ENCODE data around the gene PTPN3.
A peak's percentile ranks its signal among the peaks of the same experiment; 100 is the strongest.

PTPN3 gene

DNA sequence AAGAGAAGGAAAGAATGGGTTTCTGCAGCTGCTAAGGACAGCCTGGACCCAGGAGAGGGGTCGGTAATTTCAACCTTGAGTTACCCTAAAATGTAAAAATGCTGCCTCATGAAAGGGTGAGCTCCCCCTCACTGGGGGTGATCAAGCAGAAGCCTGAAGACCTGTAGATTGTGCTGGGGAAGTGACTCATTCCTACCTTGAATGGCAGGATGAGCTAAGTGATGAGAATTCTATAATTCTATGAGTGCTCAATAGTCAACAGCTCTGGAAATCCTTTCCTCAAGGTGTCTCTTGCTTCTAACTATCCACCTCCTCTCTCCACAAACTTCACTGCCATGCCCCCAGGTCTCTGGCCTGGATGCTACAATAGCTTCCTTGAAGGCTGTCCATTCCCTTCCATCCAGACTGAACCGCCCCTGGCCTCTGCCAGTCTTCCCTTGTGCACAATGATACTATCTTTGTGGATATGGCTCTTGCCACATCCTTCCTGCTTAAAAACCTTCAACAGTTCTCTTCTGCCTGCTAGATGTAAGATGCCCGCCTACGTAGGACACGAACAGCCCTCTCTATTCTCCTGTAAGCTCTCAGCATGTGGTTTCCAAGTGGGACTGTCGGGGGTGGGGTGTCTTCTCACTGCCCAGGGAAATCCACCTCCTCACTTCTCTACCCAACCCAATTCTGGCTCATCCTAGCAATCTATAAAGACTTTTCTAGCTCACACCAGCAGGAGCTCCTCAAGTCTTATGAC, 50.6 kb downstream of the PTPN3 start:
- no peaks in the 10 kb centered on the region for H3K36me3 ChIP-seq (ENCODE audit: insufficient read depth, insufficient read length, low read length)
- no peak overlapping the region for H3K9ac ChIP-seq (ENCODE audit: insufficient read length, low read depth)
- no peaks in the 10 kb centered on the region for H3K9me3 ChIP-seq (ENCODE audit: insufficient read depth, low read length)
- no peaks in the 10 kb centered on the region for H3K27me3 ChIP-seq (ENCODE audit: insufficient read depth, insufficient read length)
- no peak for TF ChIP-seq YY1 (IDR thresholded peaks at IDR 0.05; ENCODE audit: insufficient read depth, insufficient read length)
- no peak for DNase-seq (ENCODE audit: low read depth, low spot score)
- H3K4me3 ChIP-seq (ENCODE audit: insufficient read length, low read depth), result no peak overlapping the region
- no peaks in the 10 kb centered on the region for H3K4me1 ChIP-seq (ENCODE audit: insufficient read depth, insufficient read length)

DNA sequence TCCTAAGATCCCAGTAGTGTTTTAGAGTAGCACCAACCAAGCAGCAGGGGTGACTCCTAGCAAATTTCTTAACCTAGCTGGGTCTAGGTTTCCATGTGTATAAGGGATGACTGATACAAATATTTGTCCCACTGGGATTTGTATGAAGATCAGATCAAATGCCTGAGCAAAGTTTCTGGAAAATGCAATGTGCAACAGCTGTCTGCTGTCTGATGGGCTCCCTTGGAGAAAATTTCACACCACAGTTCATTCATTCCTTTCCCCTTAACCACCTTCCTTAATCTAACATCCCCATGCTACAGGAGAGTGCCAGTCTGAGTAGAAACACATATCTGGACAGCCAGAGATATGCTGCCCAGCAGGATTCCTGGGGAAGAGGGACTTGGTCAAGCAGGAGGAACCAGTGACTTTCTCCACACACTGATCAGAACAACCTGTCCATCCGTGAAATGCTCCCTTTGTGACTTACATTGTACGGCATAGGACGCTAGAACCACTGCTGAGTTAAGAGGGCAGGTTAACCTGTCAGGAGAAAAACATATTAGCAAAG, 53.3 kb downstream of the PTPN3 start:
- H3K9me3 ChIP-seq (ENCODE audit: insufficient read depth, low read length), result no peaks in the 10 kb centered on the region
- no peaks in the 10 kb centered on the region for H3K36me3 ChIP-seq (ENCODE audit: insufficient read depth, insufficient read length, low read length)
- H3K9ac ChIP-seq (ENCODE audit: insufficient read length, low read depth), result no peak overlapping the region
- H3K27me3 ChIP-seq (ENCODE audit: insufficient read depth, insufficient read length), result no peaks in the 10 kb centered on the region
- no peak overlapping the region for H3K4me3 ChIP-seq (ENCODE audit: insufficient read length, low read depth)
- no peak for TF ChIP-seq YY1 (IDR thresholded peaks at IDR 0.05; ENCODE audit: insufficient read depth, insufficient read length)
- TF ChIP-seq SUZ12 (IDR thresholded peaks at IDR 0.05; ENCODE audit: extremely low read depth, insufficient read depth, insufficient read length), result no peak
- TF ChIP-seq ZNF274 (IDR thresholded peaks at IDR 0.05; ENCODE audit: low read depth, low read length), result no peak
- H3K4me1 ChIP-seq (ENCODE audit: insufficient read depth, insufficient read length), result no peaks in the 10 kb centered on the region
- no peak for DNase-seq (ENCODE audit: low read depth, low spot score)

DNA sequence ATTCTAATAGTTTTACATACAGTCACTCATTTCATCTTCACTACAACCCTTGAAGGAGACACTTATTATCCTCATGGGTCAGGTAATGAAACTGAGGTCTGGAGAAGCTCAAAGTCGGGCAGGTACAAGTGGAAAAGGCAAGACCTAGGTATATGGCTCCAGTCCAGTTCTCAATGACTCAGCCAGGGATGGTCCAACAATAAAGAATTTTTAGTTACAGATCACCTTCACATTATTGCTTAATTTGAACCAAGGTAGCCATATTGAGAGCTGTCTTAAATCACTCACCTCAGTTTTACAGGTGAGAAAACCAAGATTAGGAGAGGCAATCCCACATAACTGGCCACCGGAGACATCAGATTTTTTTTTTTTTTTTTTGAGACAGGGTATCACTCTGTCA, 55.4 kb downstream of the PTPN3 start:
- Histone ChIP-seq H3K27me3 (ENCODE audit: insufficient read depth, insufficient read length) (no peaks in the 10 kb centered on the region), H3K9ac (ENCODE audit: insufficient read length, low read depth) (no peak overlapping the region), H3K4me1 (ENCODE audit: insufficient read depth, insufficient read length) (no peaks in the 10 kb centered on the region), H3K9me3 (ENCODE audit: insufficient read depth, low read length) (no peaks in the 10 kb centered on the region), H3K36me3 (ENCODE audit: insufficient read depth, insufficient read length, low read length) (no peaks in the 10 kb centered on the region), H3K4me3 (ENCODE audit: insufficient read length, low read depth) (no peak overlapping the region)
- DNase-seq (ENCODE audit: low read depth, low spot score), result no peak
- TF ChIP-seq YY1 (IDR thresholded peaks at IDR 0.05; ENCODE audit: insufficient read depth, insufficient read length) (no peak), SUZ12 (IDR thresholded peaks at IDR 0.05; ENCODE audit: extremely low read depth, insufficient read depth, insufficient read length) (no peak), ZNF274 (IDR thresholded peaks at IDR 0.05; ENCODE audit: low read depth, low read length) (no peak)

- H3K4me1 ChIP-seq (ENCODE audit: insufficient read depth, insufficient read length), result no peaks in the 10 kb centered on the region
- H3K4me3 ChIP-seq (ENCODE audit: insufficient read length, low read depth), result no peak overlapping the region
- H3K36me3 ChIP-seq (ENCODE audit: insufficient read depth, insufficient read length, low read length), result no peaks in the 10 kb centered on the region
- H3K9ac ChIP-seq (ENCODE audit: insufficient read length, low read depth), result no peak overlapping the region
- H3K27me3 ChIP-seq (ENCODE audit: insufficient read depth, insufficient read length), result no peaks in the 10 kb centered on the region
- H3K9me3 ChIP-seq (ENCODE audit: insufficient read depth, low read length), result no peaks in the 10 kb centered on the region
- TF ChIP-seq YY1 (IDR thresholded peaks at IDR 0.05; ENCODE audit: insufficient read depth, insufficient read length), result no peak
- no peak for TF ChIP-seq SUZ12 (IDR thresholded peaks at IDR 0.05; ENCODE audit: extremely low read depth, insufficient read depth, insufficient read length)
- no peak for DNase-seq (ENCODE audit: low read depth, low spot score)
Observed at GRCh38 chr9:109441296-109441695, 56.8 kb downstream of the PTPN3 start.

DNA sequence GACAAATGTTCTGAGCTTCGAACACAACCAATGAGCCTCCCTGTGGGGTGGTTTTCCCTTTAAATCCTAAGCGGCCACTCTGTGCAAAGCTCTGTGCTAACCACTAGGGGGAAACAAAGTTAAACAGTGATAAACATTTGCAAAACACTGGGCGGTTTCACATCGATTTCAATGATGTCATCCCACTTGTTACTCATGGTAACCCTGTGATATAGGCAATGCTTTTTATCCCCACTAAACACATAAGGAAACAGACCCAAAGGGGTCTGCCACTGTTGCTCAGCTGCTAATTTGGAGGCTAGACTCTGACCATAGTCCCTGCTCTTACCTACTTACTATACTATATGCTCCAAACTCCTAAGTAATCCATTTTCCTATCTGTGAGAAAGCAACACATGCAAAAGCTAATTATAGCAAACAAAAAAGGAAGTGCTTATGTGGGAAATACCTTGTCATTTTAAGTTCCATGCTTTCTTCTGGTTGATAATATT, 57.3 kb downstream of the PTPN3 start:
- H3K4me3 ChIP-seq (ENCODE audit: insufficient read length, low read depth), result no peak overlapping the region
- no peaks in the 10 kb centered on the region for H3K27me3 ChIP-seq (ENCODE audit: insufficient read depth, insufficient read length)
- H3K36me3 ChIP-seq (ENCODE audit: insufficient read depth, insufficient read length, low read length), result peaks cover 4% of the 10 kb centered on the region
- no peak overlapping the region for H3K9ac ChIP-seq (ENCODE audit: insufficient read length, low read depth)
- H3K4me1 ChIP-seq (ENCODE audit: insufficient read depth, insufficient read length), result no peaks in the 10 kb centered on the region
- DNase-seq (ENCODE audit: low read depth, low spot score), result peak; percentile 74
- H3K9me3 ChIP-seq (ENCODE audit: insufficient read depth, low read length), result no peaks in the 10 kb centered on the region
- no peak for TF ChIP-seq SUZ12 (IDR thresholded peaks at IDR 0.05; ENCODE audit: extremely low read depth, insufficient read depth, insufficient read length)
- no peak for TF ChIP-seq ZNF274 (IDR thresholded peaks at IDR 0.05; ENCODE audit: low read depth, low read length)
- TF ChIP-seq YY1 (IDR thresholded peaks at IDR 0.05; ENCODE audit: insufficient read depth, insufficient read length), result no peak

DNA sequence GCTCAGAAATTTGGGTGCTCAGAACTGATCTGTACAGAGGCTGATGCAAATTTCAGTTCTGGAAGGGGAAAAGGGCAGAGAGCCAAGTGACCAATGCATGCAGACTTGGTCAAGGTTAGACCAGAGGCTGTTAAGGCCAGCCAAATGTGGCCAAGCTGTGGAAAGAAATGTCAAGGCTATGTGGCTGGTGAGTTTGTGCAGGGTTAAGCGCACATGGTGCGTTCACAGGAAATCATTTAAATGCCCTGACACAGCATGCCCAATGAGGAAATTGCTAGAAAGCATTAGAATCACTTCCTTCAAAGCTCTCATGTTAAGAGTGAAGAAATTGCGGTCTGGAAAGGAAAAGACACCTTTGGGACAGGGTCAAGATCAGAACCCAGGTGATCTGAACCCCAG, 58.0 kb downstream of the PTPN3 start:
- no peaks in the 10 kb centered on the region for H3K27me3 ChIP-seq (ENCODE audit: insufficient read depth, insufficient read length)
- H3K4me1 ChIP-seq (ENCODE audit: insufficient read depth, insufficient read length), result no peaks in the 10 kb centered on the region
- no peak for DNase-seq (ENCODE audit: low read depth, low spot score)
- no peaks in the 10 kb centered on the region for H3K9me3 ChIP-seq (ENCODE audit: insufficient read depth, low read length)
- TF ChIP-seq YY1 (IDR thresholded peaks at IDR 0.05; ENCODE audit: insufficient read depth, insufficient read length), result no peak
- TF ChIP-seq SUZ12 (IDR thresholded peaks at IDR 0.05; ENCODE audit: extremely low read depth, insufficient read depth, insufficient read length), result no peak
- TF ChIP-seq ZNF274 (IDR thresholded peaks at IDR 0.05; ENCODE audit: low read depth, low read length), result no peak
- no peak overlapping the region for H3K9ac ChIP-seq (ENCODE audit: insufficient read length, low read depth)
- H3K4me3 ChIP-seq (ENCODE audit: insufficient read length, low read depth), result no peak overlapping the region
- H3K36me3 ChIP-seq (ENCODE audit: insufficient read depth, insufficient read length, low read length), result peaks cover 4% of the 10 kb centered on the region

- no peak overlapping the region for H3K9ac ChIP-seq (ENCODE audit: insufficient read length, low read depth)
- TF ChIP-seq YY1 (IDR thresholded peaks at IDR 0.05; ENCODE audit: insufficient read depth, insufficient read length) (no peak), ZNF274 (IDR thresholded peaks at IDR 0.05; ENCODE audit: low read depth, low read length) (no peak), SUZ12 (IDR thresholded peaks at IDR 0.05; ENCODE audit: extremely low read depth, insufficient read depth, insufficient read length) (no peak)
- no peaks in the 10 kb centered on the region for H3K4me1 ChIP-seq (ENCODE audit: insufficient read depth, insufficient read length)
- H3K9me3 ChIP-seq (ENCODE audit: insufficient read depth, low read length), result no peaks in the 10 kb centered on the region
- DNase-seq (ENCODE audit: low read depth, low spot score), result no peak
- peaks cover 4% of the 10 kb centered on the region for H3K36me3 ChIP-seq (ENCODE audit: insufficient read depth, insufficient read length, low read length)
- no peak overlapping the region for H3K4me3 ChIP-seq (ENCODE audit: insufficient read length, low read depth)
- H3K27me3 ChIP-seq (ENCODE audit: insufficient read depth, insufficient read length), result no peaks in the 10 kb centered on the region
Observed at GRCh38 chr9:109439378-109440116, 58.6 kb downstream of the PTPN3 start.
